Kidney (tissue), 14 donors: ENCODE data around the gene HPCA. TPM values are rescaled to one million over a fixed set of nuclear protein-coding genes. Genes with fewer than 3 reads are reported as not detected.

ENCODE experiments used
- DNase-seq, 5 donors: peaks; one replicate each; pipeline ENCODE4 v3.0.0-alpha.2; 2013 to 2020
- FAIRE-seq: peaks from 2 replicates; lab custom pipeline; 2012; peaks lifted over from hg19 to GRCh38; lab: Jason Lieb, UNC
- H3K27ac ChIP-seq, 2 donors: one replicate each; pipeline ENCODE4 v1.7.0; 2013; ENCODE audit warnings: low read depth in 2 of 2, low read length in 2 of 2, inconsistent platforms in 1 of 2
- H3K27me3 ChIP-seq: one replicate; pipeline ENCODE4 v1.7.1; 2013; ENCODE audit warnings: low read length, inconsistent platforms; ENCODE audit not compliant: control insufficient read depth, insufficient read depth
- H3K36me3 ChIP-seq, 3 donors: one replicate each; pipeline versions ENCODE4 v1.7.0 to v1.7.1; 2013; ENCODE audit warnings: low read length in 3 of 3, control low read depth in 1 of 3, inconsistent platforms in 1 of 3; ENCODE audit not compliant: insufficient read depth in 3 of 3, control insufficient read depth in 2 of 3
- H3K4me1 ChIP-seq, 3 donors: one replicate each; pipeline versions ENCODE4 v1.7.0 to v1.7.1; 2013; ENCODE audit warnings: low read length in 3 of 3, inconsistent platforms in 1 of 3, low read depth in 1 of 3; ENCODE audit not compliant: control insufficient read depth in 2 of 3, insufficient read depth in 2 of 3
- H3K4me3 ChIP-seq, 3 donors: one replicate each; pipeline versions ENCODE4 v1.7.0 to v1.8.1; 2013; ENCODE audit warnings: low read length in 3 of 3, control low read depth in 1 of 3, inconsistent platforms in 1 of 3
- H3K9ac ChIP-seq, 3 donors: one replicate each; pipeline versions ENCODE4 v1.7.0 to v1.7.1; 2013; ENCODE audit warnings: low read length in 3 of 3, control low read depth in 1 of 3, inconsistent platforms in 1 of 3
- H3K9me3 ChIP-seq, 3 donors: one replicate each; pipeline versions ENCODE4 v1.7.0 to v1.7.1; 2013; ENCODE audit warnings: low read length in 3 of 3, control low read depth in 1 of 3, inconsistent platforms in 1 of 3; ENCODE audit not compliant: control insufficient read depth in 2 of 3, insufficient read depth in 1 of 3
- intact Hi-C: fragments of 100-400 bp; cut with DNase I; formaldehyde crosslinking; loops from one replicate; pipeline ENCODE4 v1.11.1; 2022
- polyA plus RNA-seq: library from polyadenylated mRNA; stranded (reverse); fragments of 350-450 nt; fragmentation: Illumina TruSeq; extraction: RNeasy Lipid Tissue Mini Kit (QIAGEN cat#74804); gene quantifications from one replicate; pipeline ENCODE4 v1.2.3, GENCODE V29; 2014; ENCODE audit warnings: low read depth, low replicate concordance; ENCODE audit not compliant: insufficient read depth
- total RNA-seq: library from RNA; stranded (reverse); fragmentation: NEBNext Ultra II Directional; extraction: Animal tissue kit (Norgen Biotek cat#: 25700); gene quantifications from one replicate; pipeline ENCODE4 v1.2.1, GENCODE V29; 2021
- TF ChIP-seq, protein P1 (sequence below): IDR thresholded peaks from 3 replicates; pipeline ENCODE4 v1.5.1; 2012; ENCODE audit warnings: mild to moderate bottlenecking, moderate library complexity, borderline replicate concordance; ENCODE audit not compliant: insufficient read depth; ENCODE audit errors: extremely low read depth
- donor health status: control.
- donor health status: control.
- donor health status: control.
- donor health status: control.
- donor health status: control.
- donor health status: DM: yes; HTN: yes; CAD: no.
- donor health status: Normal renal cell carcinoma (clear cell type).

HPCA gene
- total and polyA plus RNA-seq, 2 donors from 2014 or later: 0.28 to 1.2 TPM

DNA sequence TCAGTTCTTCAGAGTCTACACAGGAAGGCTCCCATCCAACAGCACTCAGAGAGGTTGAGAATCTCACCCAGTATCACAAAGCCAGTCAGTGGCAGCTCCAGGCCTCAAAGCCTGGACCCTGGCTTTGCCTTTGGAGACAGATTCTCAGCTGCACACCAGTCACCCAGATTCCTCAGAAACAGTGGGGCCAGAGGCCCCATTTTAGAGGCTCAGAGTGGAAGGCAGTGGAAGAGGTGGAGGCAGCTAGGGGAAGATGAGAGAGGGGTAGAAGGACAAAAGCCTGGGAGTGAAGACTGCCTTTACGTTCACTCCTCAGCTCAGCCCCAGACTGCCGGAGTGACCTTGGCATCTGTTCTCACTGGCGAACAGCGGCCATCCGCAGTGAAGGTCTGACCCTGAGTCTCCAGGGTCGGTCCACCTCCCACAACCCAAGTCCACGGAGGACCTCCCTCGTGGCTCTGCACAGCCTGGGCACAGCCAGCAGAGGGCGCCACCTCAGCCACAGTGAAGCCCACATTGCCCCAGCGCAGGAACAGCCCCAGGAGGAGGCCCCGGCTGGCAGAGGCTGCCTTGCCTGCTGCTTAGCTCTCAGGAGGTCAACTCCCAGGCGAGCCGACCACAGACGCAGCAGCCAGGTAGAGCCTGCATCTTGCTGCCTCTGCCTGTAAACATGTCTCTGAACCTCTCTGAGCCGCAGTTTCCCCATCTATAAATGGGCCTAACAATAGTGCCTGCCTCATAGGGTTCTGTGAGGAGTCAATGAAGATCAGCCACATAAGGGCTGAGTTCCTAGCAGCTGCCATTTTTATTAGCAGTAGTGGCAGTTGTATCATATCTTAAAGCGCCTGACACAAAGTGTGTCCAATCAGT, 9.7 kb upstream of the HPCA start:
- TF ChIP-seq, protein P1, sequence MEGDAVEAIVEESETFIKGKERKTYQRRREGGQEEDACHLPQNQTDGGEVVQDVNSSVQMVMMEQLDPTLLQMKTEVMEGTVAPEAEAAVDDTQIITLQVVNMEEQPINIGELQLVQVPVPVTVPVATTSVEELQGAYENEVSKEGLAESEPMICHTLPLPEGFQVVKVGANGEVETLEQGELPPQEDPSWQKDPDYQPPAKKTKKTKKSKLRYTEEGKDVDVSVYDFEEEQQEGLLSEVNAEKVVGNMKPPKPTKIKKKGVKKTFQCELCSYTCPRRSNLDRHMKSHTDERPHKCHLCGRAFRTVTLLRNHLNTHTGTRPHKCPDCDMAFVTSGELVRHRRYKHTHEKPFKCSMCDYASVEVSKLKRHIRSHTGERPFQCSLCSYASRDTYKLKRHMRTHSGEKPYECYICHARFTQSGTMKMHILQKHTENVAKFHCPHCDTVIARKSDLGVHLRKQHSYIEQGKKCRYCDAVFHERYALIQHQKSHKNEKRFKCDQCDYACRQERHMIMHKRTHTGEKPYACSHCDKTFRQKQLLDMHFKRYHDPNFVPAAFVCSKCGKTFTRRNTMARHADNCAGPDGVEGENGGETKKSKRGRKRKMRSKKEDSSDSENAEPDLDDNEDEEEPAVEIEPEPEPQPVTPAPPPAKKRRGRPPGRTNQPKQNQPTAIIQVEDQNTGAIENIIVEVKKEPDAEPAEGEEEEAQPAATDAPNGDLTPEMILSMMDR: peak; percentile 69
- Histone ChIP-seq H3K9me3 (no peaks in the 10 kb centered on the region), H3K4me1 (peaks cover 0 to 2% (median 1%) of the 10 kb centered on the region in 3 donors), H3K27me3 (no peaks in the 10 kb centered on the region), H3K36me3 (no peaks in the 10 kb centered on the region), H3K4me3 (no peak overlapping the region), H3K27ac (no peak overlapping the region), H3K9ac (no peak overlapping the region)
- intact Hi-C loops: no loop called here
- DNase-seq (peak in 4 of 5 donors; percentile 19 to 66 (median 53)), FAIRE-seq (no peak)

DNA sequence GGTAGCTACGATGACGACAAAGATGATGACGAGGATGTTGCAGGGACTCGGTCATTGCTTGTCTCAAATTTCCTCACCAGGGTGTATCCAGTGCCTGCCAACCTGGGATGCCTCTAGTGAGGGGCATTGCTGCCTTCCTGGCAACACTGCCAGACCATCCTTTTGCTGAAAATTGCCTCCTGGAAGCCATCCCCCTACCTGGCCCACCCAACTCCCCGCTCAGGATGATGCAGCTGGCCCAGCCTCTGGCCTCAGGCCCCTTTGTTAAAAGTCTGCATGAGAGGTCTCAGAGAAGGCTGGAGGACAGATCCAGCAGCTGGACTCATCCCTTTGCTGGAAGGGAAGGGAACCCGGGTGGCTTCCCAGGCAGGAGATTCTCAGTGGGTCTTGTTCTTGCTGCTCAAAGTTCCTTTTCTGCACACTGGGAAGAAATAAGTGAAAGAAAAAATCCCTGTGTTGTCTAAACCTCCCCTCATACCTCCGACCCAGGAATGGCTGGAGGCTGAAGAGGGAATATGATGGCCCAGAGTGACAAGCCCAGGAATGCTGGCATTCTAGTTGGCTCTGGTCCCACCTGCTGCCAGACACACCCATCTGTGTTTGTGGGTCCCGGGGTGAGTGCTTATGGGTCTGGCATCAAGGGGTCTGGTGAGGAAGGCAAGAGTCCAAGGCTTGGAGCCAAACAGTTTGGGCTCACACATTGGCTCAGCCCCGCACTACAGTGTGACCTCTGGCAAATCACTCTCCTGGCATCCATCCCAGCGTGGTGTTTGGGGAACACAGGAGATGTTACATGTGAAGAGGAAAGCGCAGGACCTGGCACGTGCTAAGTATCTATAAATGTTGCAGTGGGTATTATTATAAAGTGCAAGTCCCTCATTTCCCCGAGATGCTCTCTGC, 8.8 kb upstream of the HPCA start:
- no peak for FAIRE-seq
- H3K27ac ChIP-seq: no peak overlapping the region
- TF ChIP-seq, protein P1: no peak
- H3K9ac ChIP-seq: no peak overlapping the region
- H3K36me3 ChIP-seq: no peaks in the 10 kb centered on the region
- H3K27me3 ChIP-seq: no peaks in the 10 kb centered on the region
- H3K4me3 ChIP-seq: no peak overlapping the region
- no peak for DNase-seq
- H3K4me1 ChIP-seq: peaks cover 0 to 2% (median 0%) of the 10 kb centered on the region in 3 donors
- H3K9me3 ChIP-seq: no peaks in the 10 kb centered on the region
- intact Hi-C loops: no loop called here

DNA sequence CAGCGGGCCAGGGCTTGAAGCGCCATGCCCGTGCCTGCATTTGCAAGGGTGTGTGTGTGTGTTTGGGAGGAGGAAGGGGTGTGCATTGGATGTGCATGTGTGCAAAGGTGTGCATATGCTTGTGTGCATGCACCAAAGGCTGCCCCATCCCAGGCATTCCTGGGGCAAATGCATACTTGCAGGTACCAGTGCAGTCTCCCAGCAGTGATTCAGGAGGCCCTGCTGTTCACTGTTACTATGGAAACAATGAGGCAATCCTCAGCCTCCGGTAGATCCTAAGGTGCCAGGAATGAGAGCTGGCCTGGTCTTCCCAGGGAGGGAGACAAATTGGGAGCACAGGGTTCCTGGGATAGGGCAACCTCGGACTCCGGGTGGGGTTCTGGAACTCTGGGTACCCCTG, 8.1 kb upstream of the HPCA start:
- Histone ChIP-seq H3K27me3 (no peaks in the 10 kb centered on the region), H3K9ac (no peak overlapping the region), H3K27ac (no peak overlapping the region), H3K4me3 (no peak overlapping the region), H3K36me3 (no peaks in the 10 kb centered on the region), H3K9me3 (no peaks in the 10 kb centered on the region), H3K4me1 (no peaks in the 10 kb centered on the region)
- FAIRE-seq: no peak
- TF ChIP-seq, protein P1: no peak
- intact Hi-C loops: no loop called here
- no peak for DNase-seq
